ENCODE data around the gene ALPP.

Gene ALPP

GRCh38 chr2:232341061-232341738 lies 37.4 kb upstream of the ALPP start:
- H3K4me1 ChIP-seq (ENCODE audit: control insufficient read depth in 5 of 5, insufficient read depth in 5 of 5, low read length in 5 of 5), result peaks cover 0 to 11% (median 0%) of the 10 kb centered on the region in 5 donors
- H3K4me3 ChIP-seq (ENCODE audit: low read depth in 1 of 5, low read length in 5 of 5), result no peak overlapping the region
- peaks cover 0 to 11% (median 4%) of the 10 kb centered on the region in 5 donors for H3K36me3 ChIP-seq (ENCODE audit: control insufficient read depth in 5 of 5, insufficient read depth in 5 of 5, low read length in 5 of 5)
- peaks cover 0 to 4% (median 0%) of the 10 kb centered on the region in 5 donors for H3K9me3 ChIP-seq (ENCODE audit: control insufficient read depth in 5 of 5, low read length in 5 of 5)
- peaks cover 0 to 3% (median 0%) of the 10 kb centered on the region in 5 donors for H3K27me3 ChIP-seq (ENCODE audit: control insufficient read depth in 5 of 5, insufficient read depth in 4 of 5, low read length in 5 of 5)
- H3K9ac ChIP-seq (ENCODE audit: low read length in 5 of 5), result no peak overlapping the region
- no peak overlapping the region for H3K27ac ChIP-seq (ENCODE audit: low read depth, low read length)

DNA sequence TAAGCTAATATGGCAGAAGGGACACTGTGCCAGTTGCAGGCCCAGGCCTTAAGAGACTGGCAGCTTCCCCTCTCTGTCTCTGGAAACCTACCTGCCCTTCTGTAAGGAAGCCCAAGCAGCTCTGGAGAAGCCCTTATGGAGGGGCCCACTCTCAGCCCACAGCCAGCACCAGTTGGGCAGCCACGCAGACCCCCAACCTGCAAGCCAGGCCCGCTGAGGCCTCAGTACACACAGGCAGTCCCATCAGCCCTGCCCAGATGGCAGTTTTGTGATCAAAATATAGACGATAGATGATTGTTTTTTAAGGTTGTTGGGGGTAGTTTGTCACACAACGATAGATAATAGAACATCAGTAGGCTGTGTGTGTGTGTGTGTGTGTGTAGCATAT lies 36.8 kb upstream of the ALPP start:
- peaks cover 0 to 3% (median 0%) of the 10 kb centered on the region in 5 donors for H3K27me3 ChIP-seq (ENCODE audit: control insufficient read depth in 5 of 5, insufficient read depth in 4 of 5, low read length in 5 of 5)
- H3K9ac ChIP-seq (ENCODE audit: low read length in 5 of 5), result no peak overlapping the region
- H3K4me3 ChIP-seq (ENCODE audit: low read depth in 1 of 5, low read length in 5 of 5), result no peak overlapping the region
- peaks cover 0 to 11% (median 0%) of the 10 kb centered on the region in 5 donors for H3K4me1 ChIP-seq (ENCODE audit: control insufficient read depth in 5 of 5, insufficient read depth in 5 of 5, low read length in 5 of 5)
- H3K9me3 ChIP-seq (ENCODE audit: control insufficient read depth in 5 of 5, low read length in 5 of 5), result peaks cover 0 to 4% (median 0%) of the 10 kb centered on the region in 5 donors
- H3K27ac ChIP-seq (ENCODE audit: low read depth, low read length), result no peak overlapping the region
- peaks cover 0 to 7% (median 2%) of the 10 kb centered on the region in 5 donors for H3K36me3 ChIP-seq (ENCODE audit: control insufficient read depth in 5 of 5, insufficient read depth in 5 of 5, low read length in 5 of 5)

DNA sequence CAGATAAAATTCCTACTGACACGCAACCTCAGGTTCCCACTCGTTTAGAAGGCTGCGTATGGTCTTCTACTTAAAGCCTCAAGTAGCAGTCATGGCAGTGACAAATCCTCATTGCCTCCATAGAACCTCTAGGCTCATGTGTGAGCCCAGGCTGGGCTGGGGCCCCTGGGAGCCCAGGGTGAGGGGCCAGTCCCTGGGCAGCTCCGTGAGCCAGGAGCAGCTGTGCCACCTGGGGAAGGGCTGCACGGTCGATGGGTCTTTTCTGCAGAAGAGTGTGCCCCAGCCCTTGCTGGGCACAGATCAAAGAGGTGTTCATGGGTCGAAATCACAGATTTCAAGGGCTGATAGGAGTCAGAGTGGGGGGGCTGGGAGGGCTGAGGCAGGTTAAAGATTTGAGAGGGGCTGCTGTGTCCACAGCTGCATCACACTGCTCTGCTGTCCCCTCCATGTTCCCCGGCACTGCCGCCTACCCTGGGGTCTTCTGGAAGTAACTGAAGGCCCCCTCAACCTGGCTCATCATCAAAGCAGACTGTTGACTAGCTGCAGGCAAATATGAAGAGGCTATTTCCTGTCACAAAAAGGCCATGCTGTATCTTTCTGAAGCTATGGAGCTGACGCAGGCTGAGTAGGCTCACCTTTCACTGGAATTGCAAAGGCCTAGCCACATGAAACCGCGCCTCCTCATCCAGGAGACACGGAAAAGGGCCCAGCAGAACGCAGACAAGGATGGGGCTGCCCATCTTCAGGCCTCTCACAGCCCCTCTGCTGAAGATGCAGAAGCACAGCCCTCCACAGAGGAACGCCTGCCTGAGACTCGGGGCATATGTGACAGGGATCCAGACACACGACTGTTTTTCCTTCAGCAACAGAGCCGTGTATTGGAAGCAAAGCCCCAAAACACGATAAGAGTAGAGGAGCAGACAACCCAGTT lies 35.7 kb upstream of the ALPP start:
- H3K36me3 ChIP-seq (ENCODE audit: control insufficient read depth in 5 of 5, insufficient read depth in 5 of 5, low read length in 5 of 5), result no peaks in the 10 kb centered on the region
- no peak overlapping the region for H3K4me3 ChIP-seq (ENCODE audit: low read depth in 1 of 5, low read length in 5 of 5)
- no peak overlapping the region for H3K9ac ChIP-seq (ENCODE audit: low read length in 5 of 5)
- no peak overlapping the region for H3K27ac ChIP-seq (ENCODE audit: low read depth, low read length)
- peaks cover 0 to 4% (median 0%) of the 10 kb centered on the region in 5 donors for H3K9me3 ChIP-seq (ENCODE audit: control insufficient read depth in 5 of 5, low read length in 5 of 5)
- H3K4me1 ChIP-seq (ENCODE audit: control insufficient read depth in 5 of 5, insufficient read depth in 5 of 5, low read length in 5 of 5), result peaks cover 0 to 11% (median 0%) of the 10 kb centered on the region in 5 donors
- peaks cover 0 to 3% (median 0%) of the 10 kb centered on the region in 5 donors for H3K27me3 ChIP-seq (ENCODE audit: control insufficient read depth in 5 of 5, insufficient read depth in 4 of 5, low read length in 5 of 5)

GRCh38 chr2:232343821-232344220 lies 34.7 kb upstream of the ALPP start:
- no peak overlapping the region for H3K9ac ChIP-seq (ENCODE audit: low read length in 5 of 5)
- peaks cover 0 to 6% (median 0%) of the 10 kb centered on the region in 5 donors for H3K9me3 ChIP-seq (ENCODE audit: control insufficient read depth in 5 of 5, low read length in 5 of 5)
- no peak overlapping the region for H3K27ac ChIP-seq (ENCODE audit: low read depth, low read length)
- peaks cover 0 to 10% (median 0%) of the 10 kb centered on the region in 5 donors for H3K4me1 ChIP-seq (ENCODE audit: control insufficient read depth in 5 of 5, insufficient read depth in 5 of 5, low read length in 5 of 5)
- H3K27me3 ChIP-seq (ENCODE audit: control insufficient read depth in 5 of 5, insufficient read depth in 4 of 5, low read length in 5 of 5), result peaks cover 0 to 9% (median 3%) of the 10 kb centered on the region in 5 donors
- H3K36me3 ChIP-seq (ENCODE audit: control insufficient read depth in 5 of 5, insufficient read depth in 5 of 5, low read length in 5 of 5), result no peaks in the 10 kb centered on the region
- no peak overlapping the region for H3K4me3 ChIP-seq (ENCODE audit: low read depth in 1 of 5, low read length in 5 of 5)

- Histone ChIP-seq H3K27ac (ENCODE audit: low read depth, low read length) (no peak overlapping the region), H3K27me3 (ENCODE audit: control insufficient read depth in 5 of 5, insufficient read depth in 4 of 5, low read length in 5 of 5) (peaks cover 4 to 22% (median 18%) of the 10 kb centered on the region in 5 donors), H3K9ac (ENCODE audit: low read length in 5 of 5) (no peak overlapping the region), H3K4me1 (ENCODE audit: control insufficient read depth in 5 of 5, insufficient read depth in 5 of 5, low read length in 5 of 5) (no peaks in the 10 kb centered on the region), H3K9me3 (ENCODE audit: control insufficient read depth in 5 of 5, low read length in 5 of 5) (peaks cover 0 to 6% (median 0%) of the 10 kb centered on the region in 5 donors), H3K4me3 (ENCODE audit: low read depth in 1 of 5, low read length in 5 of 5) (no peak overlapping the region), H3K36me3 (ENCODE audit: control insufficient read depth in 5 of 5, insufficient read depth in 5 of 5, low read length in 5 of 5) (no peaks in the 10 kb centered on the region)
Measured at GRCh38 chr2:232345251-232345650, 33.3 kb upstream of the ALPP start.

DNA sequence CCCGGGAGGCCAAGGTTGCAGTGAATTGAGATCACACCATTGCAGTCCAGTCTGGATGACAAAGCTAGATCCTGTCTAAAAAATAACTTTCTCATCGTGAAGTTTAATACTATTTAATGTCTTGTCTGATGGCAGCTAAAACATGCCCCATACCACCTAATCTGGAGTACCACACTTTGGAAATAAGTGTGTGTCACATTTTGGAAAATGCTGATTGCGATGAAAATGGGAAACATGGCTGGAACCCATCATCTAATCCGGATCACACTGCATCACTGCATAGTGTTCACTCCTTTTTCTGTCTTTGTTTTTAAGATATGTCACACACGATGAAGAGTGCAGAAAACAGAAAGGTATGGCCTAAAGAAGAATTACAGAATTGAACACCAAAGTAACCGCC lies 31.2 kb upstream of the ALPP start:
- Histone ChIP-seq H3K4me3 (ENCODE audit: low read depth in 1 of 5, low read length in 5 of 5) (no peak overlapping the region), H3K27ac (ENCODE audit: low read depth, low read length) (no peak overlapping the region), H3K9ac (ENCODE audit: low read length in 5 of 5) (no peak overlapping the region), H3K4me1 (ENCODE audit: control insufficient read depth in 5 of 5, insufficient read depth in 5 of 5, low read length in 5 of 5) (peaks cover 0 to 14% (median 0%) of the 10 kb centered on the region in 5 donors), H3K9me3 (ENCODE audit: control insufficient read depth in 5 of 5, low read length in 5 of 5) (peaks cover 0 to 6% (median 0%) of the 10 kb centered on the region in 5 donors), H3K27me3 (ENCODE audit: control insufficient read depth in 5 of 5, insufficient read depth in 4 of 5, low read length in 5 of 5) (peaks cover 24 to 43% (median 39%) of the 10 kb centered on the region in 5 donors), H3K36me3 (ENCODE audit: control insufficient read depth in 5 of 5, insufficient read depth in 5 of 5, low read length in 5 of 5) (no peaks in the 10 kb centered on the region)

DNA sequence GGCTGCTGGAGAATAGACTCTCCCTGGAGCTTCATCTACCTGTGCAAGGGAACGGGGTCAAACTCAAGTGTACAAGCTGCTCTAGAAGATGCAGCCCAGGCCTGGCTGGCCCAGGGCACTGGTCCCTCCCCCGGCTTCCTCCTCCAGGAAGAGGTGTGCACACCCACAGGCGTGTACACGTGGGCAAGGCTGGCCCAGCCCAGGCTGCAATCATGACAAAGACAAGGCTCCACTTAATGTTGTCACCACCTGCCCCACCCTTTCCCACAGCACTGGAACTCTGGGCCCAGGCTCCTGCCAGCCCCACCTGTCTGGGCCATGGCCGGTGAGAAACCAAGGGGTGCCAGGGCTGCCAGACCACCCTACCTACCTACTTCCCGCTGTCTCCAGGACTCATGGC lies 29.6 kb upstream of the ALPP start:
- Histone ChIP-seq H3K27ac (ENCODE audit: low read depth, low read length) (no peak overlapping the region), H3K9me3 (ENCODE audit: control insufficient read depth in 5 of 5, low read length in 5 of 5) (peaks cover 0 to 3% (median 0%) of the 10 kb centered on the region in 5 donors), H3K36me3 (ENCODE audit: control insufficient read depth in 5 of 5, insufficient read depth in 5 of 5, low read length in 5 of 5) (no peaks in the 10 kb centered on the region), H3K4me3 (ENCODE audit: low read depth in 1 of 5, low read length in 5 of 5) (no peak overlapping the region), H3K4me1 (ENCODE audit: control insufficient read depth in 5 of 5, insufficient read depth in 5 of 5, low read length in 5 of 5) (peaks cover 0 to 16% (median 0%) of the 10 kb centered on the region in 5 donors), H3K27me3 (ENCODE audit: control insufficient read depth in 5 of 5, insufficient read depth in 4 of 5, low read length in 5 of 5) (peaks cover 38 to 59% (median 55%) of the 10 kb centered on the region in 5 donors), H3K9ac (ENCODE audit: low read length in 5 of 5) (no peak overlapping the region)

DNA sequence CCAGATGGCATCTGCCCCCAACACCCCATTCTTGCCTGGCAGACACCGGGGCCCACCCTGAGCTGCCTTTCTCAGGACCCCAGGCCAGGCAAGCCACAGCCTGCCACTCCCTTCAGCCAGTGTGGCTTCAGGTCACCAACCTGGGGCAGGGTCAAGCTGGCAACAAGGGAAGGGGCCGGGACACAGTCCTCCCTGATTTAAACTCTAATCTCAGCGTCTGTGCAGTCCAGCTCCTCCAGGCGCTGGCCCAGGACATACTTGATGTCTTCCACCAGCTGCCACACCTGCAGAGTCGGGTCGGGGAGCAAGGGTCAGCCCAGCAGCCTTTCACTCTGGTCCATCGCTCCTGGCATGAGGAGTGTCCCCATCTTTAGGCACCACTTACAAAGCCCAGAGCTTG lies 29.0 kb upstream of the ALPP start:
- Histone ChIP-seq H3K4me1 (ENCODE audit: control insufficient read depth in 5 of 5, insufficient read depth in 5 of 5, low read length in 5 of 5) (peaks cover 0 to 16% (median 0%) of the 10 kb centered on the region in 5 donors), H3K36me3 (ENCODE audit: control insufficient read depth in 5 of 5, insufficient read depth in 5 of 5, low read length in 5 of 5) (no peaks in the 10 kb centered on the region), H3K9ac (ENCODE audit: low read length in 5 of 5) (no peak overlapping the region), H3K9me3 (ENCODE audit: control insufficient read depth in 5 of 5, low read length in 5 of 5) (peaks cover 0 to 3% (median 0%) of the 10 kb centered on the region in 5 donors), H3K4me3 (ENCODE audit: low read depth in 1 of 5, low read length in 5 of 5) (no peak overlapping the region), H3K27ac (ENCODE audit: low read depth, low read length) (no peak overlapping the region), H3K27me3 (ENCODE audit: control insufficient read depth in 5 of 5, insufficient read depth in 4 of 5, low read length in 5 of 5) (peaks cover 41 to 62% (median 57%) of the 10 kb centered on the region in 5 donors)

- Histone ChIP-seq H3K27ac (ENCODE audit: low read depth, low read length) (no peak overlapping the region), H3K36me3 (ENCODE audit: control insufficient read depth in 5 of 5, insufficient read depth in 5 of 5, low read length in 5 of 5) (no peaks in the 10 kb centered on the region), H3K9me3 (ENCODE audit: control insufficient read depth in 5 of 5, low read length in 5 of 5) (peaks cover 0 to 3% (median 0%) of the 10 kb centered on the region in 5 donors), H3K9ac (ENCODE audit: low read length in 5 of 5) (no peak overlapping the region), H3K4me3 (ENCODE audit: low read depth in 1 of 5, low read length in 5 of 5) (no peak overlapping the region), H3K4me1 (ENCODE audit: control insufficient read depth in 5 of 5, insufficient read depth in 5 of 5, low read length in 5 of 5) (peaks cover 0 to 16% (median 0%) of the 10 kb centered on the region in 5 donors), H3K27me3 (ENCODE audit: control insufficient read depth in 5 of 5, insufficient read depth in 4 of 5, low read length in 5 of 5) (peaks cover 41 to 65% (median 57%) of the 10 kb centered on the region in 5 donors)
Measured at GRCh38 chr2:232349946-232350635, 28.5 kb upstream of the ALPP start.
